Measurements from ENCODE around the gene NRCAM.

DNA sequence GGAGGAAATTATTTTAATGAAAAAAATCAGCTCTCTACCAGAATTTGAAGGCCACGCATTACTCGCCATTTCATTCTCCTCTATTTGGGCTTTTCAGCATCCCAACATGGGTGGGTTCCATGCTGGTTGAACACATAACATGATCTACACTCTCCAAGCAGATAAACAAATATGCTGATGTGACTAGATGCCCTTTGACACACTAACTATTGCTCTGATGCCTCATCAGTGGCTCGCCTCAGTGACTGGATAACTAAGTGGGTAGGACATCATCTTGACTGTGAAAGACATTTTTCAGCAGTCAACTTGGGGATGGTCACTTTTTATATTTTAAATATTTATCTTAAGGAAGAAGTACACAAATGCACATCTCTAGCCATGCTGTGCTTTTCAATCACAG lies 212.1 kb downstream of the NRCAM start:
- TF ChIP-seq CTCF (conservative IDR thresholded peaks at IDR 0.05) (no peak), ZFX (IDR thresholded peaks at IDR 0.05) (no peak)

Measured in C4-2B (cell line).